Stimulated activated naive CD8-positive, alpha-beta T cell treated with anti-CD3 and anti-CD28 coated beads, Interleukin-15, Interleukin-2, amounts not matched to agents 100 ng/mL and 50 ng/mL, for 24 hours (primary cell): ENCODE results near the gene FKBP5.
A peak's percentile ranks its signal among the peaks of the same experiment; 100 is the strongest.
"Not testable (repeated sequence)": the region's sequence is repeated elsewhere in the genome, so short reads cannot be mapped to it uniquely, and the experiment has no call there.

Experiments used
- H3K27ac Mint-ChIP-seq: one replicate; pipeline ENCODE4 v1.8.0; 2021; ENCODE audit warnings: mild to moderate bottlenecking, mixed read lengths
- H3K27me3 Mint-ChIP-seq: one replicate; pipeline ENCODE4 v1.8.0; 2021; ENCODE audit warnings: mixed read lengths
- H3K36me3 Mint-ChIP-seq: one replicate; pipeline ENCODE4 v1.8.0; 2021; ENCODE audit warnings: low read depth, mixed read lengths
- H3K4me1 Mint-ChIP-seq: one replicate; pipeline ENCODE4 v1.8.0; 2021; ENCODE audit warnings: low read depth, mixed read lengths
- H3K4me3 Mint-ChIP-seq: one replicate; pipeline ENCODE4 v1.8.0; 2021; ENCODE audit warnings: mild to moderate bottlenecking, mixed read lengths
- H3K9me3 Mint-ChIP-seq: one replicate; pipeline ENCODE4 v1.8.0; 2021; ENCODE audit warnings: mixed read lengths

FKBP5 gene

GRCh38 chr6:35587167-35587566, 101.5 kb downstream of the FKBP5 start:
- no peaks in the 10 kb centered on the region for H3K27me3 Mint-ChIP-seq
- H3K4me1 Mint-ChIP-seq, result peaks cover 77% of the 10 kb centered on the region
- H3K4me3 Mint-ChIP-seq, result no peak overlapping the region
- H3K27ac Mint-ChIP-seq, result no peak overlapping the region
- H3K9me3 Mint-ChIP-seq, result no peaks in the 10 kb centered on the region
- peaks cover 56% of the 10 kb centered on the region for H3K36me3 Mint-ChIP-seq

- no peak overlapping the region for H3K27ac Mint-ChIP-seq
These were observed 102.2 kb downstream of the FKBP5 start for GRCh38 chr6:35586542-35586941.

GRCh38 chr6:35585658-35586057, 103.1 kb downstream of the FKBP5 start:
- Mint-ChIP-seq H3K4me3 (no peak overlapping the region), H3K9me3 (no peaks in the 10 kb centered on the region), H3K36me3 (peaks cover 51% of the 10 kb centered on the region), H3K4me1 (peaks cover 66% of the 10 kb centered on the region), H3K27ac (no peak overlapping the region), H3K27me3 (no peaks in the 10 kb centered on the region)

More at GRCh38 chr6:35586542-35586941, 102.2 kb downstream of the FKBP5 start:
- Mint-ChIP-seq H3K27me3 (no peaks in the 10 kb centered on the region), H3K9me3 (no peaks in the 10 kb centered on the region), H3K4me1 (peaks cover 72% of the 10 kb centered on the region), H3K36me3 (peaks cover 54% of the 10 kb centered on the region), H3K4me3 (no peak overlapping the region)

- H3K4me3 Mint-ChIP-seq, result no peak overlapping the region
- peak overlapping the region; percentile 26 for H3K27ac Mint-ChIP-seq
- H3K9me3 Mint-ChIP-seq, result no peaks in the 10 kb centered on the region
- peaks cover 51% of the 10 kb centered on the region for H3K4me1 Mint-ChIP-seq
- no peaks in the 10 kb centered on the region for H3K27me3 Mint-ChIP-seq
- H3K36me3 Mint-ChIP-seq, result peaks cover 42% of the 10 kb centered on the region
These were observed 104.6 kb downstream of the FKBP5 start for GRCh38 chr6:35583893-35584688.

- Mint-ChIP-seq H3K36me3 (peaks cover 42% of the 10 kb centered on the region), H3K27ac (no peak overlapping the region), H3K9me3 (no peaks in the 10 kb centered on the region), H3K4me3 (no peak overlapping the region), H3K27me3 (no peaks in the 10 kb centered on the region), H3K4me1 (peaks cover 41% of the 10 kb centered on the region)
These were observed 106.4 kb downstream of the FKBP5 start for GRCh38 chr6:35582315-35582714.

- no peaks in the 10 kb centered on the region for H3K9me3 Mint-ChIP-seq
- peaks cover 35% of the 10 kb centered on the region for H3K4me1 Mint-ChIP-seq
- no peak overlapping the region for H3K4me3 Mint-ChIP-seq
- peak overlapping the region; percentile 4 for H3K27ac Mint-ChIP-seq
- H3K36me3 Mint-ChIP-seq, result peaks cover 48% of the 10 kb centered on the region
- no peaks in the 10 kb centered on the region for H3K27me3 Mint-ChIP-seq
These were observed 107.1 kb downstream of the FKBP5 start for GRCh38 chr6:35581633-35582032.

GRCh38 chr6:35580836-35581235, 107.9 kb downstream of the FKBP5 start:
- H3K4me3 Mint-ChIP-seq, result no peak overlapping the region
- H3K36me3 Mint-ChIP-seq, result peaks cover 44% of the 10 kb centered on the region
- no peaks in the 10 kb centered on the region for H3K9me3 Mint-ChIP-seq
- no peak overlapping the region for H3K27ac Mint-ChIP-seq
- no peaks in the 10 kb centered on the region for H3K27me3 Mint-ChIP-seq
- peaks cover 27% of the 10 kb centered on the region for H3K4me1 Mint-ChIP-seq

- Mint-ChIP-seq H3K4me3 (no peak overlapping the region), H3K4me1 (peaks cover 4% of the 10 kb centered on the region), H3K27me3 (no peaks in the 10 kb centered on the region), H3K27ac (no peak overlapping the region), H3K36me3 (peaks cover 56% of the 10 kb centered on the region), H3K9me3 (no peaks in the 10 kb centered on the region)
These were observed 112.0 kb downstream of the FKBP5 start for GRCh38 chr6:35576682-35577081.

GRCh38 chr6:35573495-35574110, 115.1 kb downstream of the FKBP5 start:
- Mint-ChIP-seq H3K27me3 (no peaks in the 10 kb centered on the region), H3K4me1 (no peaks in the 10 kb centered on the region), H3K27ac (no peak overlapping the region), H3K4me3 (no peak overlapping the region), H3K9me3 (no peaks in the 10 kb centered on the region), H3K36me3 (peaks cover 56% of the 10 kb centered on the region)

- H3K36me3 Mint-ChIP-seq, result peaks cover 42% of the 10 kb centered on the region
- H3K4me3 Mint-ChIP-seq, H3K9me3 Mint-ChIP-seq, H3K27me3 Mint-ChIP-seq, H3K27ac Mint-ChIP-seq, H3K4me1 Mint-ChIP-seq: not testable (repeated sequence)
These were observed 117.8 kb downstream of the FKBP5 start for GRCh38 chr6:35570885-35571330.

- H3K27me3 Mint-ChIP-seq, result peaks cover 9% of the 10 kb centered on the region
- no peak overlapping the region for H3K4me3 Mint-ChIP-seq
- no peaks in the 10 kb centered on the region for H3K9me3 Mint-ChIP-seq
- no peaks in the 10 kb centered on the region for H3K4me1 Mint-ChIP-seq
- H3K36me3 Mint-ChIP-seq, result peaks cover 23% of the 10 kb centered on the region
- no peak overlapping the region for H3K27ac Mint-ChIP-seq
These were observed 119.7 kb downstream of the FKBP5 start for GRCh38 chr6:35569011-35569461.

- H3K4me3 Mint-ChIP-seq, result no peak overlapping the region
- H3K27ac Mint-ChIP-seq, result peak overlapping the region; percentile 10
- peaks cover 11% of the 10 kb centered on the region for H3K36me3 Mint-ChIP-seq
- no peaks in the 10 kb centered on the region for H3K9me3 Mint-ChIP-seq
- H3K27me3 Mint-ChIP-seq, result peaks cover 9% of the 10 kb centered on the region
- H3K4me1 Mint-ChIP-seq, result no peaks in the 10 kb centered on the region
These were observed 121.9 kb downstream of the FKBP5 start for GRCh38 chr6:35566794-35567193.

- H3K4me1 Mint-ChIP-seq, result no peaks in the 10 kb centered on the region
- H3K27me3 Mint-ChIP-seq, result peaks cover 9% of the 10 kb centered on the region
- no peaks in the 10 kb centered on the region for H3K9me3 Mint-ChIP-seq
- no peak overlapping the region for H3K4me3 Mint-ChIP-seq
- no peak overlapping the region for H3K27ac Mint-ChIP-seq
- peaks cover 4% of the 10 kb centered on the region for H3K36me3 Mint-ChIP-seq
These were observed 124.0 kb downstream of the FKBP5 start for GRCh38 chr6:35564733-35565132.

- Mint-ChIP-seq H3K4me3 (no peak overlapping the region), H3K27ac (no peak overlapping the region), H3K4me1 (no peaks in the 10 kb centered on the region), H3K27me3 (peaks cover 9% of the 10 kb centered on the region), H3K36me3 (peaks cover 4% of the 10 kb centered on the region), H3K9me3 (no peaks in the 10 kb centered on the region)
These were observed 126.7 kb downstream of the FKBP5 start for GRCh38 chr6:35562060-35562459.

- Mint-ChIP-seq H3K9me3 (no peaks in the 10 kb centered on the region), H3K27ac (no peak overlapping the region), H3K36me3 (no peaks in the 10 kb centered on the region), H3K27me3 (peaks cover 9% of the 10 kb centered on the region), H3K4me3 (no peak overlapping the region), H3K4me1 (no peaks in the 10 kb centered on the region)
These were observed 127.6 kb downstream of the FKBP5 start for GRCh38 chr6:35561113-35561512.
